KG1 (cell line): ENCODE measurements around the gene ATP8B3.

Experiments used
- DNase-seq: peaks from one replicate; lab custom pipeline; 2025; lab: John Stamatoyannopoulos, UW

Gene ATP8B3, protein sequence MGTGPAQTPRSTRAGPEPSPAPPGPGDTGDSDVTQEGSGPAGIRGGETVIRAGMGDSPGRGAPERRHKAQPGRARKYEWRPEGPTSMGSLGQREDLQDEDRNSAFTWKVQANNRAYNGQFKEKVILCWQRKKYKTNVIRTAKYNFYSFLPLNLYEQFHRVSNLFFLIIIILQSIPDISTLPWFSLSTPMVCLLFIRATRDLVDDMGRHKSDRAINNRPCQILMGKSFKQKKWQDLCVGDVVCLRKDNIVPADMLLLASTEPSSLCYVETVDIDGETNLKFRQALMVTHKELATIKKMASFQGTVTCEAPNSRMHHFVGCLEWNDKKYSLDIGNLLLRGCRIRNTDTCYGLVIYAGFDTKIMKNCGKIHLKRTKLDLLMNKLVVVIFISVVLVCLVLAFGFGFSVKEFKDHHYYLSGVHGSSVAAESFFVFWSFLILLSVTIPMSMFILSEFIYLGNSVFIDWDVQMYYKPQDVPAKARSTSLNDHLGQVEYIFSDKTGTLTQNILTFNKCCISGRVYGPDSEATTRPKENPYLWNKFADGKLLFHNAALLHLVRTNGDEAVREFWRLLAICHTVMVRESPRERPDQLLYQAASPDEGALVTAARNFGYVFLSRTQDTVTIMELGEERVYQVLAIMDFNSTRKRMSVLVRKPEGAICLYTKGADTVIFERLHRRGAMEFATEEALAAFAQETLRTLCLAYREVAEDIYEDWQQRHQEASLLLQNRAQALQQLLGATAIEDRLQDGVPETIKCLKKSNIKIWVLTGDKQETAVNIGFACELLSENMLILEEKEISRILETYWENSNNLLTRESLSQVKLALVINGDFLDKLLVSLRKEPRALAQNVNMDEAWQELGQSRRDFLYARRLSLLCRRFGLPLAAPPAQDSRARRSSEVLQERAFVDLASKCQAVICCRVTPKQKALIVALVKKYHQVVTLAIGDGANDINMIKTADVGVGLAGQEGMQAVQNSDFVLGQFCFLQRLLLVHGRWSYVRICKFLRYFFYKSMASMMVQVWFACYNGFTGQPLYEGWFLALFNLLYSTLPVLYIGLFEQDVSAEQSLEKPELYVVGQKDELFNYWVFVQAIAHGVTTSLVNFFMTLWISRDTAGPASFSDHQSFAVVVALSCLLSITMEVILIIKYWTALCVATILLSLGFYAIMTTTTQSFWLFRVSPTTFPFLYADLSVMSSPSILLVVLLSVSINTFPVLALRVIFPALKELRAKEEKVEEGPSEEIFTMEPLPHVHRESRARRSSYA (N-terminal part only)

DNA sequence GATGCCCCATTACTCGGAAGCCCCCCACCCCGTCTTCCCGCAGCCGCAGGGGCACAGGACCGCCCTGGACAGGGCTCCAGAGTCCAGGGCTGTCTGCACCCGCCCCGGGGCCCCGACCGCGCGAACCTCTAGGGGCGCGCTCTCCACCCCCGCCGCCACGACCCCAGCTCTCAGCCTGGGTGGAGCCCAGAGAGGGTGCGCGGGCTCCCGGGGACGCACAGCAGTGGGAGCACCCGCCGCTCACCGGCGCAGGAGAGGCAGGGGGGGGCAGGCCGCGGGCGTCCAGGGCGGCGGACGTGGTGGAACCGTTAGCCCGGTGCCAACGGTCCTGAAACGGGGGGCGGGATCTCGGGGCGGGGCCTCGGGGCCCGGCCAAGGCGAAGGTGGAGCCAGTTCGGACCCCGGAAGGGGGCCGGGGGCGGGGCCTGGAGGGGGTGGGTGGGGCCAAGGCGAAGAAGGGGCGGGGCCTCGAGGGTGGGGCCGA is at the start of gene ATP8B3:
Gene ATP8B3 (minus strand): TSS at position 335 of the 484 bp plus-strand sequence. CDS start 540 bp downstream, outside the sequence.
- no peak for DNase-seq

DNA sequence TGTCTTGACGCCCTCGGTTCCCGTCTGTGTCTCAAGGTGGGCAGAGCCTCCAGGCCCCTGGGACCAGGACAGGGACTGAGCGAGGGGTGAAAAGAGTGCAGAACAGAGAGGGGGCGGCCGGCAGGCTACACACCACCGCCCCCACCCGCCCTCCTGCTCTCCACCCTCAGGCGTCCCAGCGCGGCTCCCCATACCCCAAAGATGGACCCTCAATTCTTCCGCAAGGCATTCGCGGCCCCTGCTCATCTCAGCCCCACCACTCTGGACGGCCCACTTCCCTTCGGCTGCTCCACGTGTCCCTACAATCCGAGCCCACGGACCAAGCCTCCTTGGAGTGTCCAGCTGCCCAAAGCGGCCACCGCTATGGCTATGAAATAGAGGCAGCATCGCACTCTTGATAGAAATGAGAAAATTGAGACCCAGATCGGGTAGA is 49.5 kb upstream of the ATP8B3 start:
- no peak for DNase-seq

DNA sequence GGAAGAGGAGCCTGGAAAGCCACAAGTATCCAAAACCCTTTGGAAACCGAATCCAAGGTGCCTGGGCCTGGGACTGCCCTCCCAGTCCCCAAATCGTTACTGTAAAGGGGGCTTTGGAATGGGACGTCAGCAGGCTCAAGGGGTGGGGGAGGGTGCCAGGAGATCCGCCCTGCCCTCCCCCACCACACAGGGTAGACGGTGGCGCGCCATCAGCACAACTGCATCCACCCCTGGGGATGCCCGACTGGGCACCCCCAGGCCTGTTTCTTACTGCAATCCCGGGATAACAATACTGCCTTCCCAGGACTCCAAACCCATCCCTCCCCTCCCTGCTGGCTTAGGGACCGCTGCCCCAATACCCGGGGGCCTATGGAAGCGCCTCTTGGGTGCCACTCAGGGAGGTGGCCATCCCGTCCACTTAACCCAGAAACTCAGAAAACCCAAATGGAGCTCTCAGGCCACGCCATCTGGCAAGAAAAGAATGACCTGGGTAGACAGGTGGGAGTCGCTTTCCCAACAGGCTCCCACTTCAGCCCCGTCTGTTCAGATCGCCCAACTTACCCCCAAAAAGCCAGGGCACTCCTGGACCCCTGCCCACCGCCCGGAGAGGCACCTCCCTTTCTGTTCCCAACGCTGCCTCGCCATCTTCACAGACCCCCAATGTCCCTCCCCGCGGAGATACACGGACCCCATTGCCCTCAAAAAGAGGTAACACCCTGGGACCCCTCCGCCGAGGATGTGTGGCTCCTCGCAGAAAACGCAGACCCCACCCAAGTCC is 48.9 kb upstream of the ATP8B3 start:
- DNase-seq, result no peak

DNA sequence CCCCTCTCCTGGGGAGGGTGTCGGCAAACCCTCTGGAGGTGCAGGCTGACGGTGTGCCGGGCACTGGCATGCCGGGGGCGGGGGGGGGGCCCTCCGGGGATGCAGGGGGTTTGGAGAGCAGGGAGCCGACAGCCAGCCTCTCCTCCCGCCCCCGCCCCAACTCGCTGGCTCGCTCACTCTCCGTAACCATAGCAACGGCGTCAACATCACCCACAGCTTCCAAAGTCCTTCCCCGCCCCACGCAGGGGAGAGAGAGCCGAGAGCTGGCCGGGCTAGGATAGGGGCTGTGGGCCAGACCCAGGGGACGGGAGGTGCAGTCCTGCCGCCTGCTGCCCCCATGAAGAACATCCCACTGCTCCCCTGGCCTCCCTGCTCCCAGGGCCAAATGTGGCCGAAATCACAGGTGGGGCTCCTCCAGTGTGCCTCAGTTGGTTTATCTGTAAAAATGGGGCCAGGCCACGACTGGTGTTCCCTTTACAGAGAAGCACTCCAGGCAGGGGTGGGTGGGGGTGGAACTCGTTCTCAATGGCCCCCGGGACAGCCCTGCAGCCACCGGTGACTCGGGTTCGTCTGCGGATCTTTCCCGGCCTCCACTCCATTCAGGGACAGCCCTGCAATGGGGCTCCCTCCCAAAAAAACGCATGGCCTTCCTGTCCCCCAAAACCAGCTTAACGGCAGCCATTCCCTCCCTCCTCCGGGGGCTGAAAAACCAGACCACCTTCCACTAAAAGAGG is 48.1 kb upstream of the ATP8B3 start:
- DNase-seq, result no peak

DNA sequence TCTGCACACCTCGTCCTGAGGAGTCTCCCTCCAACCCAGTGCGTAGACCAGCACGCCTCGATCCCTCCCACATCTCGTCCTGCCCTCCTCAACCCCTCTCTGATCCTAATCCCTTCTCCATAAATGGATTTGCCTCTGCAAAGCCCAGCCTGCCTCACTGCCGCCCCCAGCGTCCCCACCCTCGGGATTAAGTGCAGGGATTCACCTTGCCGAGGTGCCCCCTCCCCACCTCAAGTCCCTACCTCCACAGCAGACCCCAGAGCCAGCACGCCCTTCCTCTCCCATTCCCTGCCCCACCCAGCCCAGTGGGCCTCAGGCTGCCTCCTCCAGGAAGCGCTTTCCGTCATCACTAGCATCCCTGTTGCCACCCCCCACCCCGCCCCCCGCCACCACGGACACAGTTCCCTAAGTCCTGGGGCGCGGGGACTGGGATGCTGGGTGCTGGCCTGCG is 47.3 kb upstream of the ATP8B3 start:
- DNase-seq, result no peak

DNA sequence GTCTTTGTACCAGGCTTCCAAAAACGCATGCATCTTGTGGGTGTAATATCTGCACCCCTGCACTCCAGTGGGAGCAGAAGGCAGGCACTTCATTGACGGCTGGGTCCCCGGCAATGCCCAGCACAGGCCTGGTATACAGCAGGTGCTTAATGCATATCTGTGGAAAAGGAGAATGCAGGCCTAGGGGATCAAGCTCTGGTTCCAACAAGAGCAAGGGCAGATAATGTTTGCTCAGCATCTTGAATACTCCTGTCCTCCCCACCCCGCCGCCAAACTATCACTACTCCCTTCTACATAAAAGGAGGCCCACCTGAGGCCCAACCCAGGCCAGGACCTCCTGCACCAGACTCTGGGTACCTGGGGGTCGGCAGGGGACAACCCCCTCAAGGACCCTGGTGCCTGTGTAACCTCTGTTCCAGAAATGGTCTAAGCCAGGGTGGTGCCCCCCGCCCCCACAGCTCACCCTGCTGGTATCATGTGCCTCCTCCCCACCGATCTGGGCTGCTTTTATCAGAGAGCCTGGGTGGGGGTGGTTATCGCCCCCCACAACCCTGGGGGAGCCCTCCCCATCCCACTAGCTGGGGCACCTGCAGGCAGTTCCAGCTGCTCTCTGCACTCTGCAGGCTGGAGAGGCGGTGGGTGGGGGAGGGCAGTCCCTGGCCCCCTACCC is 46.5 kb upstream of the ATP8B3 start:
- DNase-seq, result no peak

DNA sequence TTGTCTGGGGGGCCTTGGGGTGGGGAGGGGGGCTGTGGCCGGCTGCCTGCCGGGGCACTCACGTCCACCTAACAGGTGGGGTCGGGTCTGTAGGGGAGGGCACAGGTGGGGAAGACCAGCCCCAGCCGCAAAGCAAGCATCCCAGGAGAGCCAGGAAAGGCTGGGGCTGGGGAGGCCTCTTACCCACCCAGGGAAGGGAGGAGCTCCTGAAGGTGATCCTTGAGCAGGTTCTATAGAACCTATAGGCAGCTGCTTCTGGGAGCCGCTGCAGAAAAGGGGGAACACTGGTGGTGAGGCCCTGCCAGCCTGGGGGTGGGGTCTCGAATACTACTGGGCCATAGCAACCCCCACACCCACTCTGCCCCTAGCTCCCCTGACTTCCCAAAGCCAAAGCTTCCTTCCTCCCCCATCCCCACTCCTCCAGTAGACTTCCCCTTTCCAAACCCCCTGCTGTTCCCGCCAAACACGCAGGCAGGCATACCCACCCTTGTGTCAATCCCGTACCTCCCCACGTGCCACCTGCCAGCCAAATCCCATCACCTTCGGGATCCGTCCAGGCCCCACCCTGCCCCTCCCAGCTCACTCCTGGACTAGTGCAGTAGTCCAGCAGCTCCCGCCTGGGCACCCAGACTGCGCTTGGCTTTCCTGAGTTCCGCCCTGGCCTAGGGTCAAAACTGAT is 45.7 kb upstream of the ATP8B3 start:
- no peak for DNase-seq

DNA sequence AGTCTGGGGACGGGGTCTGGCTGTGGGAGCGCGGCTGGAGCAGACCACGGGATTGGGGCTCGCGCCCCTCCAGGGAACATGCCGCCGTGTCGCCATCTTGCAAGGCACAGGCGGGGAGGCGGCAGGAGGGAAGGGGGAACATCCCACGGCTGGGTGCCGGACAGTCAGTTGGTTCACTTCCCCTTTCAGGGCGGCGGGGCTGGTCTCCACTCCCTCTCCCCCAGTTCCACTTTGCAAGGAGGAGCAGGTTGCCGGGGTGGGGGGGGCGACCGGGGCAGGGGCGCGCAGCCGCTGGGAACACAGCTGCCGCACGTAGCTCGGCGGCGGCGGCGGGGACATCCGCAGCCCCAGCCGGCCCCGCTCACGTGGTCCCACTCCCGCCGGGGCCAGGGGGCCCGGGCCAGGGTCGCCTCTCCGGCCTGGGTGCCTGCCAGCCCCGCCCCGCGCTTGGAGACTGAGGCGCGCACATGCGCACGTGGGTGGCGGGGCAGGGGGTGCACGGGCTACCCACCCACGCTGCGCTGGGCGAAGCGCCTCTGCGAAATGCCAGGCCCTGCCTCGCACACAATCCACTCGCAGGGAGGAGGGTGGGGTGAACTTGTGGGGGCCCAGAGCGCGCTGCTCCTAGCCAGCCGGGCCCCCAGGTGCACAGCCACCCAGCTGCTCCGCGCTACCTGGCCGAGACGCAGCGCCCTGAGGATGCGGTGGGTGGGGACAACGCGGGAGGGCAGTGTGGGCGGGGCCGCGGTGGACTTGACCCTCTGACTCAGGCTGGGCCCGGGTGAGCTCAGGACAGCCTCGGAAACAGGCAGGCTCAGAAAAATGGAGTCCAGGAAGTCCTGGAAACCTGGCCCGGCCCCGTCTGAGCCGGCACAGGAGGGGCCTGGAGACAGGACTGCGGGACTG is 44.9 kb upstream of the ATP8B3 start:
- peak; percentile 66 for DNase-seq

DNA sequence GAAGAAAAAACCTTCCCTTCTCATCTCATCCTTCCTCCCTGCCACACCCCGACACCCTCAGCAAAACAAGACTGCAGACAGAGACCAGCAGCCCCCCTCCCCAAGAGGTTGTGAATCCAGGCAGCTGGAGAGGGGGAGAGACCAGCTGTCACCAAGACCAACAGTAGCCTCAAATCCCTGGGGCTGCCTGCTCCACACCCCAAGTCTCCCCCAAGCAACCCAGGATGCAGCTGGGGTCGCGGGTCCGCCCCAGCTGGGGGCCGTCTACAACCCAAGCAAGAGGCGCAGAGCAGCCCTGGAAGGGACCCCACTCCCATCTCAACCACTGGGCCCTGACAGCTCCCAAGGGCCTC is 44.2 kb upstream of the ATP8B3 start:
- DNase-seq, result no peak

DNA sequence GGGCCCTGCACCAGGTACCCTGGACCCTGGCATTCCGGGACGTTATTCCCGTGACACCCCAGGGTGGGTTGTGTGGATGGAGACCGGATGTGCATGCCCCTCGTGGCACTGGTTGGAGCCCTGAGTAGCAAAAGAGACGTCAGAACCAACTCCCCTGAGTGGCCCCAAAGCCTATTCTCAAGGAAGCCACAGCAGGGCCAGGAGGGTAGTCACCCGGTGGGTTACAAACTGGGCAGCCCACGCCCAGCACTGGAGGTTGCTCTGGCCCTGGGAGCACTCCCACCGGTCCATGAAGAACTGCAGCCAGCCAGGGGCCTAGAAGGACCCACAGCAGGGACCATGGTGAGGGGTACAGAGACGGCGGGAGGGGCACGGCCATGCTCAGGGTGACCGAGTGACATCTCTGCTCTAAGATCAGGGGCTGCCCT is 43.8 kb upstream of the ATP8B3 start:
- no peak for DNase-seq

DNA sequence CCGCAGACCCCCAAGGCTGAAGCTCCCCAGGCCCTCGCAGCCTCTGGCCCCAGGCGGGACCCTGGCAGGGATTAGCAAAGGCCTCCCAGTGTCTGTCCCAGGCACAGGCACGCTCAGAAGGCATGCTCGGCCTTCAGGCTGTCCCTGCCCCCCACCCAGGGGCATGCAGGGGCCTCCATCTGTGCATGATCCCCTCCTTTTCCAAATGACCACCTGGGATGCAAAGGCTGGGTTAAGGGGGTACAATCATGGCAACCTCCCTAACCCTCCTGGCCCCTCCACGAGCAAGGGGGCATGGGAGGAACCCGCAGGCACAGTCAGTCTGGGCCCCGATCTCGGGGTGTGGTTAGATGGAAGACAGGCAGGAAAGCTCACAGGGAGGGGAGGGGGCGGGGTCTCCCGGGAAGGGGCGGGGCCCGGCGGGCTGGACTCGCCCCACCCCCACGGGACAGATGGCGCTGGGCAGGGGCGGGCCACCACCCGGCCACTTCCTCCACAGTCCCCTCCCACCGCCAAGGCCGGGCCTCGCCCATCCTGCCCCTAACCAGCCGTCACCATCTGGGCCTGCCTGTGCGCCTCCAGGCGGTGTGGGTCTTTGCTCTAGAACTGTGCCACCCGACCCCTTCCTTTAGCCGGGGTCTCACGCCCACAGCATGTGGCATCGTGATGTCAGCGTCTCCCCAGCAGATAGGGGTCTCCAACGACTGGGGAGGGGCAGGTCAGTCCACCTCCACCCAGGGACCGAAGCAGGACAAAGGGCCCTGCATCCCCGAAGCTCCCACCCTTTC is 43.2 kb upstream of the ATP8B3 start:
- peak; percentile 76 for DNase-seq

DNA sequence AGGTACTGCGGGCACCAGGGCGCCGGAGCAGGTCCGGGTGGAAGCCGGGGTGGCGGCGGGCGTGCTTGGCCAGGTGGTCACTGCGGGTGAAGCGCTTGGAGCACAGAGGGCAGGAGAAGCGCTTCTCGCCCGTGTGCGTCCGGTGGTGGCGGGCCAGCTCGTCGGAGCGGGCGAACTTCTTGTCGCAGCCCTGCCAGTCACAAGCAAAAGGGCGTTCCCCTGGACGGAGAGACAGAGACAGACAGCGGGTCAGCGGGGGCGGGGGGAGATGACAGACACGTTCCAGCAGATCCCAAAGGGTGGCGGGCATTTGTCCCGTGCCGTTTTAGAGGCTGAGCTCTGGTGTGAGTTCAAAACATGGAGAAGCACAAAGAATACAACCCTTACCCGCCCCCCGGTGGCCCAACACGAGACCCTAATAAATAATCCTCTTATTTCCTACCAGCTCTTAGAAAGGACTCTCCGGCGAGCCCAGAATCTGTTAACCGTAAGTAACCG is 42.5 kb upstream of the ATP8B3 start:
- DNase-seq, result no peak

DNA sequence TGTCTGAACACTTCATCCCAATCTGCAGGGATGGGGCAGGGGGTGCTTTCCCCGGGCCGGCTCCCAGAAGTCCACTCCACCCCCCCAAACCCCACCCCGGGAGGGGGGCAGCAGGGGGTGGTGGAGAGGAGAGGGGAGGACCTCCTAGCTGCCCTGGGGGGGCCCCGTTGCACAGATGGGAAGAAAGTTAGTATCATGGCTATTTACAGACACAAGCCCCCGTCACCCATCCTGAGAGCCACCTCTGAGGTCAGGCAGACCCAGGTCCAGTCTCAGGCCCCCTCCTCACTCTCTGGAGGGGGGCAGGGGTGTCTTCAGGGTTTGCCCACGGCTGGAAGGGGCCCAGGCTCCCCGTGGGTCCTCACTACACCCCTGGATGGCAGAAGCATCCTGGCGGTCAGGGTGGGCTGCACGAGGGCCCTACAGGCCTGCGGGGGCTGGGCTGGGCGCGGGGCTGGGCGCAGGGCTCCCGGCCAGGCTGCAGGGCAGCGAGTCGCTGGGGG is 42.0 kb upstream of the ATP8B3 start:
- DNase-seq, result no peak

DNA sequence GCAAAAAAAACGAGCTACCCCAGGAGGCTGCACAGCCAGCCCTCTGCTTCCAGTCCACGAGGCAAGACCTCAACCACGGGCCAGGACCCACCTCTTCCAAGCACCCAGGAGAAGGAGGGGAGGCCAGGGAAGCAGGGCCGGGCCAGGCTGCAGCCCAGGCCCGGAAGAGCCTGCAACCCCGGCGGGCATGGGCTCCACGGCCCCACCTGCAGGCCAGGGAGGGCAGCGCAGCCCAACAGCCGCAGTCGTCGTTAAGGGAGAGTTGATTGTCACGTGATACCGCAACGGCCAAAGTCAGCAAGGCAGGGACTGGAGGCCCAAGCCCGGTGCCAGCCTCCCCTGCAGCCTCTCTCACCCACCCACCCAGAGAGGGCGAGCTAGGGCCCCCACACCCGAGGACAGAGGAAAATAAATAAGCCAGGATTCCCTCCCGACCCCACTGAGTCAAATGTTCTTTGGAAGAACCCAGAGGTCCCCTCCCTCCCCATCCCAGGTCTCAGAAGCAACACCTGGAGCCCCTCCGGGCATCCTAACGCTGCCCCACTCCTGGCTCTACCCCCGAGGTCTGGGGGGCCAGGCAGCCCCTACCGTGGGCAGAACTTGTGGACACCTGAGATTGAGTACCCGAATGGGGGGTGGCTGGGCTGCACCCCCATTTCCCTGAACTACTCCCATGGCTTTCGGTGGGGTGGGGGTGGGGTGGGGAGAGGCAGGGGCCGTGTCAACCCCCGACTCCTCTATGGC is 41.4 kb upstream of the ATP8B3 start:
- peak; percentile 56 for DNase-seq

DNA sequence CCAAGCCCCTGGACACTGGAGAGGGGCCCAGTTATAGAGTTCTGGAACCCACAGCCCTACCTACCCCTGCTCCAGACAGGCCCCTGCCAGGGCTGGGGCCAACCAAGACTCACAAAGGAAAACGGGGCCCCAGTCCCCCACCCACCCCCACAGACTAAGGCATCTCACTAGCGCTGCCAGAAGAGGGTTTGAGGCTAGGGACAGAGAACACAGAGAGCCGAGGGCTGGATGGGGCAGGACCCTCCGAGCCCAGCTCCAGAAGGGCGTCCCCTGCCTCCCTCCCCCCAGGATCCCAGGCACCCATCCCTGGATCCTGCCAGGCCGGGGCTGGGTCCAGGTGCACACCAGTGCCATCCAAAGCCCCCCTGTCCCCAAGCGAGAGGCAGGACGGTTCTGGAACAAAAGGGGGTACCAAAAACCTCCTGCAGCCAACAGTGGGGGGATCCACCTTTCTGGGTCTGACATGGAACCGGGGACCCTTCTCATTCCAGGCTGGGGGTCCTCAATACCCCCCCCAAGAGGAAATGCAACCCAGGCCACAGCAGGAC is 40.6 kb upstream of the ATP8B3 start:
- no peak for DNase-seq
